ENCODE measurements around the gene THAP8.
"Not testable (repeated sequence)": the region's sequence is repeated elsewhere in the genome, so short reads cannot be mapped to it uniquely, and the experiment has no call there.

The THAP8 gene

DNA sequence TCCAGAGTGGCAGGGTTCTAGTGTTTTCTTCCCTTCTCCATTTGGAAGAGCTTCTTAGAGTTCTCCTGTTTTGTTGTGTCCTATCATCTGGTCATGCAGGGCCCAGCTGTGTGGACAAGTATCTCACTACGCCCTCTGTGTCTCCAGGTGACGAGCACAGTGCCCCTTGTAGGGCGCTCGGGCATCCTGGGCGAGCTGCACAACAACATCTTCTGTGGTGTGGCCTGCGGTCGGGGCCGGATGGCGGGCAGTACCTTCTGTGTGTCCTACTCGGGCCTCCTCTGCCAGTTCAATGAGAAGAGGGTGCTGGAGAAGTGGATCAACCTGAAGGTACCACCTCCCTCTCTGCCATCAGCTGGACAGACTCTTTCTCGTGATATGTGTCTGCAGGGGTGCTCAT lies 13.6 kb upstream of the THAP8 start:
- no peak for FAIRE-seq

GRCh38 chr19:36064826-36065225 lies 10.7 kb upstream of the THAP8 start:
- FAIRE-seq = no peak

DNA sequence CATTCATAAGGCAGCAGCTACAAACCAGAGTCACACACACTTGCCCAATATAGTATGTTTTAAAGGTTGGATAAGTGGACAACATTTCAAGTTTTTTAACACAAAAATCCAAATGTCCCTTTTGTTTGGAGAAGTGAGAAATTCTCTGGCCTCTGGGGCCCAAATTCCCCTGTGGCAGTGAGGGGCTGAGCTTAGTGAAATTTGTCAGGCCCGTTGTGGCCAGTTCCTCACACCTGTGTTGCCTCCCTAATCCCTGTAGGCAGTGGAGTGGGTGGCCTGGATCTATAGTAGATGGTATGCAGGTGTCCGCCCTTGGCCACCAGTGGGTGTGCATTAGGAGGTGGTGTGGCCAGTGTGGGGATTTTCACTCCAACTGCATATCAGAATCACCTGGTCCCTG lies 7.3 kb upstream of the THAP8 start:
- no peak for FAIRE-seq

DNA sequence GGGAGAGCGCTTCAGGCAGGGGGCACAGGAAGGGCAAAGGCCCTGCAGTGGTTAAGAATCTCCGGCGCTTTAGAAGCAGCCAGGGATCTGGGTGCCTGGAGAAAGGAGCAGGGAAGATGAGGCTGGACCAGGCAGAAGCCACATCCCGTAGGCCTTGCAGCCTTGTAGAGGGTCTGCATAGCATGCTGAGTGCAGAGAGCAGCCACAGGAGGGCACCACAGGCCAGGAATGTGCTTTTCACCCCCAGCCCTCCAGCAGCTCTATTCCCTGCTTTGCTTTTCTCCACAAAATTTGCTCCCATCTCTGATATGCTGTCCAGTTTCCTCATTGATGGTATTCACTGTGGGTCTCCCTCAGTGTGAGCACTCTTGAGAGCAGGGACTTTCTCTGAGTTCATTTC lies 6.3 kb upstream of the THAP8 start:
- no peak for FAIRE-seq

GRCh38 chr19:36059180-36059910 lies 5.3 kb upstream of the THAP8 start:
- FAIRE-seq = no peak

DNA sequence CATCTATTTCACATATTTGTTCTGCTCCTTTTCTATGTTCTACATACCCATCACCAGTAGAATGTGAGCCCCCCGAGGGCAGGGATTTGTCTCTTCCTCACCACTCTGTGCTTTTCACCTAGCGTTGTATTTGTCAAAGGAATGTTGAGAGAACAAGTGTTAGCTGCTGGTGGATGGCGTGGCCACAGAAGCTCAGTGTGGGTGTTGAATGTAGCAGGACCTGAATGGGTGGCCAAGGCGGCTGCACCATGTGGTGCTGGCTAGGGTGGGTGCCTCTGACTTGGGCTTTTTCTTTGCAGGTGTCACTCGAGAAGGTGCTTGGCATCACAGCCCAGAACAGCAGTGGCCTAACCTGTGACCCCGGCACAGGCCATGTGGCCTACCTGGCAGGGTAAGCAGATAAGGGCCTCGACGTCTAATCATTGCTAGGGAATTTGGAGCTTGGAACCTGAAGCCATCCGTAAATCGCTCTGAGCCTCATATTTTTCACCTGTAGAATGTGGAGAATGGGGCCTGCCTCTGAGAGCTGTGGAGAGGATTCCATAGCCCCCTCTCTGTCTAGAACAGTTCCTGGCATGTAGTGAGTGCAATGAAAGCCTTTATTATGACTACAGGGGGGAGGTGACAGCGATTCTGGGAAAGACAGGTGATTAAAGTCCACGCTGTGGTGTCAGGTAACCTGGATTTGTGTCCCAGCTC lies 4.5 kb upstream of the THAP8 start:
- FAIRE-seq = no peak

- FAIRE-seq = no peak
Observed at GRCh38 chr19:36054733-36055686, 925 bp upstream of the THAP8 start, which contains the start of gene WDR62. Gene WDR62, plus strand, starts transcription at chr19:36054897. Its CDS starts 75 bp downstream, at chr19:36054972.

- FAIRE-seq = no peak
Observed at GRCh38 chr19:36051637-36052036, 2.4 kb downstream of the THAP8 start.

DNA sequence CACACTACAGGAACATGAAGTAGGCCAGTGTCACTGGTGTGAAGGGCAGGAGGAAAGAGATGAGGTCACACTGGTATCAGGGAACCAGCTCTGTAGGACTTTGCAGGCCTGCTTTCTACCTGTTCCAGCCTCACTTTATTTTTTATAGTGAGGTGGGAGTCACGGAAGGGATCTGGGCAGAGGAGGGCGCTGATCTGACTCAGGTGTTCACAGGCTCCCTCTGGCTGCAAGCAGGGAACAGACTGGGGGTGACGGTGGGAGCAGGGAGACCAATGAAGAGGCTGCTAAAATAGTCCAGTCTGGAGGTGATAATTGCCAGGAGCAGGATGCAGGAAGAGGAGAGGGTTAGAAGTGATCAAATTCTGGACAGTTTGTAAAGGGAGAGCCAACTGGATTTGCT lies 2.8 kb downstream of the THAP8 start:
- no peak for FAIRE-seq

- no peak for FAIRE-seq
Observed at GRCh38 chr19:36049080-36049698, 4.9 kb downstream of the THAP8 start.

DNA sequence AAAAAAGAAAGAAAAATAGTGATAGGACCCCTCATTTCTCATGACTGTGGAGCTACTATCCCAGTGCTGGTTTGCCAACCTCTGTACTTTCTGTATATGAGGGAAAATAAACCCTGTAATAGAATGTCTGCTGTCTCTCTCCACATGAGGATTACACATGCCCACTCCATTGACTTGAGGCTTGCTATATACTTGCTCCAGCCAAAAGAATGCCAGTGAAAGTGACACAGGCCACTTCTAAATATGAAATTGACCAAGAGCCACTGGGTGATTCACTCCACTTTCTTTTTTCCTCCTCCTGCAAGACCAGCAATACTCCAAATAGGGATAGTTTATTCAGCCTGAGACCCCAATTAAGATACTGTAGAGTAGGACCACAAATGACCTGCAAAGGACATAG lies 6.2 kb downstream of the THAP8 start:
- no peak for FAIRE-seq

GRCh38 chr19:36046443-36047050 lies 7.5 kb downstream of the THAP8 start:
- no peak for FAIRE-seq

GRCh38 chr19:36043952-36044351 lies 10.1 kb downstream of the THAP8 start:
- no peak for FAIRE-seq

DNA sequence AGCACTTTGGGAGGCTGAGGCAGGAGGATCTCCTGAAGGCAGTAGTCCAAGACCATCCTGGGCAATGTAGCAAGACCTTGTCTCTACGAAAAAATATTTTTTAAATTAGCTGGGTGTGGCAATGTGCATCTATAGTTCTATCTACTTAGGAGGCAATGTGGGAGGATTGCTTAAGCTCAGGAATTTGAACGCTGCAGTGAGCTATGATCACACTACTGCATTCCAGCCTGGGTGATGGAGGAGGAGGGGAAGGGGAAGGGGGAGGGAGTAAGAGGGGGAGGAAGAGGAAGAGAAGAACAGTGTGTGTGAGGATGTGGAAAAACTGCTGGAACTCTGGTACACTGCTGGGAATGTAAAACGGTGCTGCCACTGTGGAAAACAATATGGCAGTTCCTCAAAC lies 12.3 kb downstream of the THAP8 start:
- FAIRE-seq = no peak

DNA sequence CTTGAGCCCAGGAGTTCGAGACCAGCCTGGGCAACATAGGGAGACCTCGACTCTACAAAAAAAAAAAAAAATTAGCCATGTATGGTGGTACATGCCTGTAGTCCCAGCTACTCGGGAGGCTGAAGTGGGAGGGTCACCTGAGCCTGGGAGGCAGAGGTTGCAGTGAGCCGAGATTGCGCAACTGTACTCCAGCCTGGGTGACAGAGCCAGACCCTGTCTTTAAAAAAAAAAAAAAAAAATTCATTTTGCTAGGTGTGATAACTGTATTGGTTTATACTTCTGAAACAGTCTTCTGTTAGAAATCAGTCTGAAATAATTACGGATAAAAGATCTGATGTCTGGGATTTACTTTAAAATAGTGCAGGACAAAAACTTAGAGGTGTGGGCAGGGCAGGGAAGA lies 13.0 kb downstream of the THAP8 start:
- not testable (repeated sequence) for FAIRE-seq

GRCh38 chr19:36040495-36040894 lies 13.6 kb downstream of the THAP8 start:
- no peak for FAIRE-seq

GRCh38 chr19:36032251-36033104 lies 21.6 kb downstream of the THAP8 start, which contains the start of gene CLIP3:
Gene CLIP3, minus strand, starts transcription at chr19:36032873. Its CDS starts 516 bp downstream, at chr19:36032357.
- no peak for FAIRE-seq

DNA sequence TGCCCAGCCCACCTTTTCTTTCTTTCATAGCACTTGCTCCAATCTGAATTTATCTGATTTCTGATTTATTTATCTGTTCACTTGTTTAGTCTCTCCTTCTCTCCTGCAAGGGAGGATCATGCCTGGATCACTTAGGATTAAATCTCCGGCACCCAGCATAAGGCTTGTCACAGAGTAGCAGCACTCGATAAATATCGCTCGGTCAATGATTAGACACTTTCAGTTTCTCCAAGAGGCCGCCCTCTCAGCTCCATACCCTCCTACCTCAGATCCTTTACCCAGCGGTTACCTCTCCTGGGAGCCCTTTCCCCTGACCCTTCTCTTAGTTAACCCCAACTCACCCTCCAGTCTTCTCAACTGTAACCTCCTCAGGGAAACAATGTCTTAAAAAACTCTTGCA lies 22.8 kb downstream of the THAP8 start:
- FAIRE-seq = no peak

DNA sequence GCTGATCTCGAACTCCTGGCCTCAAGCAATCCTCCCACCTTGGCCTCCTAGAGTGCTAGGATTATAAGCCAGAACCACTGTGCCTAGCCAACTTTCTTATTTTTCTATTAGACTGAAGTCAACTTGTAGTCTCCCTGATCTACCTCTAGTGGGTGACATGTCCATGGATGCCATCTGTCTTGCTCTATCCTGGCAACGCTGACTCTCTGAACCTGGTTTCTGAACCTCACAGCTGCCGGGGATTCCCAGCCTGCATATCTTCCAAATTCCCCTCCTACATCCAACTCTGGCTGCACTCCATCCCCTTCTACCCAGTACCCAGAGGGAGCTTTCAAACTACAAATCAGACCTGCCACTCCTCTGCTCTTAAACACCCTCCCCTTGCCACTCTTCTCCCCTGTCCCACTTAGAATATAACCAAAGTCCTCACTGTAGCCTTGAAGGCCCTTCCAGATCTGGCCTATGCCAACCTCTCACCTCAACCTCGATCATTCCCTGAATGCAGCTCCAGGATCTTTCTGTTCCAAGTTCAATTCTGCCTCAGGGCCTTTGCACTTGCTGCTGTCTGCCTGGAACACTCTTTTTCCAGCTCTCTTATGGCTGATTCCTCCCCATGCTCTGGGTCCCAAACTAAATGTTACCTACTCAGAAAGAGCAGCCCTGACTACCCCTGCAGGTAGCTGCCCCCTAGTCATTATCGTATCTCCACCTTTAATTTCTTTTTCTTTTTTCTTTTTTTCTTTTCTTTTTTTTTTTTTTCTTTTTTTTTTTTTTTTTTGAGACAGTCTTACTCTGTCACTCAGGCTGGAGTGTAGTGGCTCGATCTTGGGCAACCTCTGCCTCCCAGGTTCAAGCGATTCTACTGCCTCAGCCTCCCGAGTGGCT lies 23.6 kb downstream of the THAP8 start:
- FAIRE-seq = no peak
